Neural progenitor cell (in vitro differentiated cells): ENCODE data around the gene MAP3K19. TPM values are rescaled to one million over a fixed set of nuclear protein-coding genes. Genes with fewer than 3 reads are reported as not detected.

ENCODE experiments used
- DNase-seq: peaks from one replicate; pipeline ENCODE4 v3.0.0-alpha.2; 2016; ENCODE audit warnings: low spot score
- H2AFZ ChIP-seq: fragments of 200-600 bp; sonication (generic); replicated peaks from 2 replicates; pipeline ENCODE4 v1.6.1; 2016; ENCODE audit warnings: antibody characterized with exemption
- H3F3A ChIP-seq: fragments of 200-600 bp; sonication (generic); 2 replicates; pipeline ENCODE4 v1.6.1; 2016; ENCODE audit warnings: antibody characterized with exemption, low read depth
- H3K27ac ChIP-seq: fragments of 200-600 bp; sonication (generic); 2 replicates; pipeline ENCODE4 v1.5.1; 2016; ENCODE audit warnings: mild to moderate bottlenecking
- H3K27me3 ChIP-seq: fragments of 200-600 bp; sonication (generic); 2 replicates; pipeline ENCODE4 v1.6.1; 2016; ENCODE audit warnings: mild to moderate bottlenecking, moderate library complexity
- H3K36me3 ChIP-seq: fragments of 200-600 bp; sonication (generic); 2 replicates; pipeline ENCODE4 v1.5.1; 2016
- H3K4me1 ChIP-seq: fragments of 200-600 bp; sonication (generic); 2 replicates; pipeline ENCODE4 v1.6.1; 2016; ENCODE audit warnings: mixed run types
- H3K4me2 ChIP-seq: fragments of 200-600 bp; sonication (generic); 2 replicates; pipeline ENCODE4 v1.6.1; 2016
- H3K4me3 ChIP-seq: fragments of 200-600 bp; sonication (generic); 2 replicates; pipeline ENCODE4 v1.5.1; 2016
- H3K79me2 ChIP-seq: fragments of 200-600 bp; sonication (generic); 2 replicates; pipeline ENCODE4 v1.6.1; 2016; ENCODE audit warnings: low read depth
- H3K9ac ChIP-seq: fragments of 200-600 bp; sonication (generic); 2 replicates; pipeline ENCODE4 v1.6.1; 2016
- H3K9me3 ChIP-seq: fragments of 200-600 bp; sonication (generic); 2 replicates; pipeline ENCODE4 v1.5.1; 2016; ENCODE audit warnings: low read depth
- H4K20me1 ChIP-seq: fragments of 200-600 bp; sonication (generic); 2 replicates; pipeline ENCODE4 v1.6.1; 2016; ENCODE audit warnings: low read depth
- H3K27ac Mint-ChIP-seq: 3 replicates; pipeline ENCODE4 v1.8.0; 2021; ENCODE audit warnings: mixed read lengths
- H3K27me3 Mint-ChIP-seq: 2 replicates; pipeline ENCODE4 v1.8.0; 2022; ENCODE audit warnings: low read depth, mild to moderate bottlenecking, inconsistent platforms, moderate library complexity, mixed read lengths; ENCODE audit not compliant: insufficient read depth
- H3K36me3 Mint-ChIP-seq: 3 replicates; pipeline ENCODE4 v1.8.0; 2021; ENCODE audit warnings: mixed read lengths
- H3K4me1 Mint-ChIP-seq: 3 replicates; pipeline ENCODE4 v1.8.0; 2021; ENCODE audit warnings: mixed read lengths
- H3K4me3 Mint-ChIP-seq: 3 replicates; pipeline ENCODE4 v1.8.0; 2021; ENCODE audit warnings: mild to moderate bottlenecking, moderate library complexity, mixed read lengths
- H3K9me3 Mint-ChIP-seq: 3 replicates; pipeline ENCODE4 v1.8.0; 2020; ENCODE audit warnings: mixed read lengths
- CTCF ChIP-seq: fragments of 200-600 bp; sonication (generic); IDR thresholded peaks from 2 replicates; pipeline ENCODE4 v1.5.1; 2017; ENCODE audit warnings: antibody characterized with exemption, mild to moderate bottlenecking
- EZH2 ChIP-seq: fragments of 200-600 bp; sonication (generic); IDR thresholded peaks from 2 replicates; pipeline ENCODE4 v1.6.1; 2017; ENCODE audit warnings: antibody characterized with exemption, mild to moderate bottlenecking, moderate library complexity
- EZH2phosphoT487 ChIP-seq: fragments of 200-600 bp; sonication (generic); IDR thresholded peaks from 2 replicates; pipeline ENCODE4 v1.6.1; 2017; ENCODE audit warnings: antibody characterized with exemption
- total RNA-seq: library from RNA; depleted of rRNA; stranded (reverse); fragments of >200 nt; gene quantifications from 2 replicates; pipeline ENCODE4 v1.2.3, GENCODE V29; 2015; ENCODE audit warnings: low replicate concordance

The MAP3K19 gene
- total RNA-seq, 1 donor from 2014 or later, result not detected

DNA sequence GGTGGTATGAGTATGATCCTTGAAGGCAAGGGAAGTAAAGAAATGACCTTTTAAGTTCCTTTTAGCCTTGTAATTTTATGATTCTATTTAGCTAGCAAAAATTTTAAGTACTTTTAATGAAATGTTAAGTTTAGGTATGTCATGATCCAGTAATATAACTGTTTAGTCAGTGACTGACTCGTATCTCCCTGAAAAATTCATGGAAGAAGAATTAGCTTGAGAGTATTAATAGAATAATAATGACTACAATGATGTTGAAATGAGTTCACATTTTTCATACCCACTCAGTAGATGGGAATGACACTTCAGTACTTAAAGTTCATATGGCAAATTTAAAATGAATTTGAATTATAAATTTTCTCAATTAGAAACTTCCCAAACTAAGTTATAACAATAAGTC, 19.5 kb upstream of the MAP3K19 start:
- no peaks in the 10 kb centered on the region for H3K4me1 Mint-ChIP-seq
- Histone ChIP-seq H4K20me1 (peaks cover 5% of the 10 kb centered on the region), H3K27ac (no peak overlapping the region), H2AFZ (no peak overlapping the region), H3K79me2 (peaks cover 90% of the 10 kb centered on the region), H3K4me2 (no peak overlapping the region), H3K4me3 (no peak overlapping the region), H3K4me1 (no peaks in the 10 kb centered on the region), H3F3A (no peaks in the 10 kb centered on the region), H3K27me3 (no peaks in the 10 kb centered on the region), H3K36me3 (peaks cover 17% of the 10 kb centered on the region), H3K9ac (no peak overlapping the region), H3K9me3 (peaks cover 7% of the 10 kb centered on the region)
- H3K36me3 Mint-ChIP-seq, result peaks cover 67% of the 10 kb centered on the region
- no peak for TF ChIP-seq CTCF
- TF ChIP-seq EZH2, result no peak
- no peak for TF ChIP-seq EZH2phosphoT487
- no peak overlapping the region for H3K27ac Mint-ChIP-seq
- H3K27me3 Mint-ChIP-seq, result no peaks in the 10 kb centered on the region
- no peak for DNase-seq
- no peak overlapping the region for H3K4me3 Mint-ChIP-seq
- H3K9me3 Mint-ChIP-seq, result peaks cover 38% of the 10 kb centered on the region

- Histone ChIP-seq H3K27me3 (no peaks in the 10 kb centered on the region), H2AFZ (no peak overlapping the region), H3F3A (no peaks in the 10 kb centered on the region), H3K4me1 (no peaks in the 10 kb centered on the region), H3K9me3 (no peaks in the 10 kb centered on the region), H3K27ac (no peak overlapping the region), H3K4me3 (no peak overlapping the region), H3K4me2 (no peak overlapping the region), H4K20me1 (peaks cover 6% of the 10 kb centered on the region), H3K9ac (no peak overlapping the region), H3K36me3 (peaks cover 9% of the 10 kb centered on the region), H3K79me2 (peaks cover 82% of the 10 kb centered on the region)
- H3K4me1 Mint-ChIP-seq, result no peaks in the 10 kb centered on the region
- TF ChIP-seq EZH2phosphoT487, result no peak
- no peak for TF ChIP-seq EZH2
- no peak for TF ChIP-seq CTCF
- peaks cover 62% of the 10 kb centered on the region for H3K36me3 Mint-ChIP-seq
- no peak overlapping the region for H3K4me3 Mint-ChIP-seq
- no peak overlapping the region for H3K27ac Mint-ChIP-seq
- no peak for DNase-seq
- peaks cover 18% of the 10 kb centered on the region for H3K9me3 Mint-ChIP-seq
- H3K27me3 Mint-ChIP-seq, result no peaks in the 10 kb centered on the region
Measured at GRCh38 chr2:135064149-135064548, 16.9 kb upstream of the MAP3K19 start.

- Histone ChIP-seq H3F3A (no peaks in the 10 kb centered on the region), H4K20me1 (peaks cover 6% of the 10 kb centered on the region), H3K9ac (no peak overlapping the region), H3K27me3 (no peaks in the 10 kb centered on the region), H2AFZ (no peak overlapping the region), H3K27ac (no peak overlapping the region), H3K4me2 (no peak overlapping the region), H3K36me3 (peaks cover 4% of the 10 kb centered on the region), H3K79me2 (peaks cover 84% of the 10 kb centered on the region), H3K4me1 (no peaks in the 10 kb centered on the region), H3K9me3 (no peaks in the 10 kb centered on the region), H3K4me3 (no peak overlapping the region)
- Mint-ChIP-seq H3K27ac (no peak overlapping the region), H3K9me3 (peaks cover 13% of the 10 kb centered on the region), H3K27me3 (no peaks in the 10 kb centered on the region), H3K36me3 (peaks cover 59% of the 10 kb centered on the region), H3K4me1 (no peaks in the 10 kb centered on the region), H3K4me3 (no peak overlapping the region)
- DNase-seq, result no peak
- TF ChIP-seq CTCF, result no peak
- no peak for TF ChIP-seq EZH2
- TF ChIP-seq EZH2phosphoT487, result no peak
Measured at GRCh38 chr2:135063210-135063609, 16.0 kb upstream of the MAP3K19 start.
